ENCODE results near the gene WIPF2.

- TF ChIP-seq CTCF (conservative IDR thresholded peaks at IDR 0.05; ENCODE audit: low read depth, low read length) (no peak), EZH2 (IDR thresholded peaks at IDR 0.05; ENCODE audit: low read length, unreplicated experiment) (no peak), EZH2phosphoT487 (IDR thresholded peaks at IDR 0.05; ENCODE audit: borderline replicate concordance, low read length) (no peak)
Measured at GRCh38 chr17:40264458-40265185, 45.5 kb downstream of the WIPF2 start.
